Endometrial microvascular endothelial cells (primary cell): ENCODE data around the gene ETDA. TPM values are rescaled to one million over a fixed set of nuclear protein-coding genes. Genes with fewer than 3 reads are reported as not detected.
"Not testable (repeated sequence)": the region's sequence is repeated elsewhere in the genome, so short reads cannot be mapped to it uniquely, and the experiment has no call there.

Experiments used
- in situ Hi-C: cut with HindIII; loops from 2 replicates; pipeline ENCODE4 v1.10.0; 2017; ENCODE audit warnings: low sequenced_read_pairs, low pct_unique_long_range_greater_than_20kb; ENCODE audit errors: inconsistent ontology term
- total RNA-seq: library from RNA; depleted of rRNA; stranded (reverse); fragments of >200 nt; gene quantifications from one replicate; pipeline ENCODE4 v1.2.3, GENCODE V29; 2015; ENCODE audit errors: inconsistent ontology term

The ETDA gene
- not detected for total RNA-seq

GRCh38 chrX:135252011-135252518, at the start of gene ETDA:
Gene ETDA, plus strand, starts transcription at chrX:135252061. Its CDS starts 1,216 bp downstream, at chrX:135253277.
- in situ Hi-C loops, result not testable (repeated sequence)

- in situ Hi-C loops, result not testable (repeated sequence)
Measured at GRCh38 chrX:135206427-135206826, 45.4 kb upstream of the ETDA start.

- in situ Hi-C loops, result no loop called here
Measured at GRCh38 chrX:135213200-135213844, 38.5 kb upstream of the ETDA start.

- in situ Hi-C loops, result not testable (repeated sequence)
Measured at GRCh38 chrX:135245989-135246388, 5.9 kb upstream of the ETDA start.

GRCh38 chrX:135256087-135256684, 4.3 kb downstream of the ETDA start:
- in situ Hi-C loops, result not testable (repeated sequence)

GRCh38 chrX:135256923-135257322, 5.1 kb downstream of the ETDA start:
- in situ Hi-C loops, result no loop called here

- in situ Hi-C loops, result no loop called here
Measured at GRCh38 chrX:135257469-135257868, 5.6 kb downstream of the ETDA start.

GRCh38 chrX:135260976-135261375, 9.1 kb downstream of the ETDA start:
- in situ Hi-C loops, result not testable (repeated sequence)

GRCh38 chrX:135263376-135263775, 11.5 kb downstream of the ETDA start:
- in situ Hi-C loops, result not testable (repeated sequence)

- in situ Hi-C loops, result no loop called here
Measured at GRCh38 chrX:135264206-135264605, 12.3 kb downstream of the ETDA start.

GRCh38 chrX:135273162-135273561, 21.3 kb downstream of the ETDA start:
- in situ Hi-C loops, result no loop called here

- in situ Hi-C loops, result no loop called here
Measured at GRCh38 chrX:135275973-135276372, 24.1 kb downstream of the ETDA start.

GRCh38 chrX:135287266-135287823, 35.5 kb downstream of the ETDA start:
- in situ Hi-C loops, result no loop called here

- in situ Hi-C loops, result no loop called here
Measured at GRCh38 chrX:135295238-135295943, 43.5 kb downstream of the ETDA start.

- in situ Hi-C loops, result no loop called here
Measured at GRCh38 chrX:135295944-135296305, 44.1 kb downstream of the ETDA start.

GRCh38 chrX:135302269-135302873, 50.5 kb downstream of the ETDA start:
- in situ Hi-C loops, result no loop called here
